GM19397 (cell line): ENCODE results near the gene BACH2.
"Not testable (repeated sequence)": the region's sequence is repeated elsewhere in the genome, so short reads cannot be mapped to it uniquely, and the experiment has no call there.

ENCODE experiments used
- ATAC-seq: cut with Tn5 transposase; IDR thresholded peaks from one replicate; pipeline ENCODE4 v1.9.1; 2021; ENCODE audit warnings: mild to moderate bottlenecking, moderate library complexity; ENCODE audit not compliant: unreplicated experiment

The BACH2 gene

DNA sequence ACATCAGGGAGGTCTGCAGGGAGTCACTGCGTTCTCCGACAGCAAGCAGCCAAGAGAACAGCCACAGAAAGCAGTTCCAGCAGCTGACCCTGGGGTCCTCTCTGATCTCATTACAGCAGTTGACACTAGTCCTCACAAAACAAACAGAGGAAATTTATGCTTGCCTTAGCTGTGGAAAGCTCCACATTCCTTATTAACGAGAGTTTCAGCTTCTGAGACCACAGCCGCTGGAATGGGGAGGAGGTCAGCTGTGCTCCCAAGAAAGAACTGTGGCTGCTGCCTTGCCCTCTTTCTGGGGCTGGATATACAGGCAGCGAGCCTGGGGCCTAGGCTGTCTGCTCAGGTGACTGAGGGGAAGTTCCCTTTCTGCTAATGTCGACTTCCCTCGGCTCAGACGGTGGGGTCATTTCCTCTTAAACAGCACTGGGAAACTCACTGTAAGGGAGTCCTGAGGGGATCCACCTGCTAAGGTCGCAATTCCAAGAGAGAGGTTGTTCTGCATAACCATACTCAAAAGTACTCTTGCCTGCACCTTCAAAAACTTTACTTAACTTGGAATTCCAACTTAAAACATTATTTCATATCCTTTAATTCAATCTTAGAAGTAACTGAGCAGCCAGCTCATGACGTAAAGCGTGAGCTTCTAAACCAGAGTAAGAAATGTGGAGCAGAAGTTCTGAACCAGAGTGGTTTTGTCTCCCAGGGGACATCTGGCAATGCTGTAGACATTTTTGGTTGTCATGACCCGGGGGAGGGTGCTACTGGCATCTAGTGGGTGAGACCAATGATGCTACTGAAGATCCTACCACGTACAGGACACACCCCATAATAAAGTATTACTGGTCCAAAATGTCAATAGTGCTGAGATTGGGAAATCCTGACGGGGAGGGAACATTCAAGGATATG, 80.3 kb downstream of the BACH2 start:
- no peak for ATAC-seq

DNA sequence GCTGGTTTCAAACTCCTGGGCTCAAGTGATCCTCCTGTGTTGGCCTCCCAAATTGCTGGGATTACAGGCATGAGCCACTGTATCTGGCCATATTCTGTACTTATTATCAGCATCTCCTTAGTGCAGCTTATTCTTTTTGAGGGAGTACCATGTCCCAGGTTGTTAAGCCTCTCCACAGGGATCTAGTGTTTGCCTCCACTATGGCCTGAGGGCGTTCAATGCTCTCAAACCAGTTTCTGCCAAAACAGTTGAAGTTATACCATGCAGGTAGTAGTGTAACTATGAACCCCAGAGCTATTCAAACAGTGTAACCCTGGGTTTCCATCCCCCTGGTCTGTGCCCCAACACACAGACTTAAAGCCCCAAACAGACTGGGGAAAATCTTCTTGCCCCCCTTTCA, 81.7 kb downstream of the BACH2 start:
- no peak for ATAC-seq

DNA sequence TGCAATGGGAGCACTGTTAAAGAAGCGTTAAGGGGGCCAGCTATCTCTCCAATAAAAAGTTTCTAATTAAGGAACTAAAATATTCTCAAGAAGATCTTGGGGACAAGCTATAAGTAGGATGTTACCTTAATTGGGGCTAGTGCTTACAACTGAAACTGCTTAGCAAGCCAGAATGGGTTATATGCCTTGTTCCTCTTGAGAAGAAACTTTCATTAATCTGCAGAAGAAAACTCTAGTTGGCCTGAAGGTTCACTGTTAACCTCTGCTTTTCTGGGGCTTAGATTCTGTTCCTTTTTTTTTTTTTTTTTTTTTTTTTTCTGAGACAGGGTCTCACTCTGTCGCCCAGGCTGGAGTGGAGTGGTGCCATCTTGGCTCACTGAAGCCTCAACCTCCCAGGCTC, 82.2 kb downstream of the BACH2 start:
- no peak for ATAC-seq

DNA sequence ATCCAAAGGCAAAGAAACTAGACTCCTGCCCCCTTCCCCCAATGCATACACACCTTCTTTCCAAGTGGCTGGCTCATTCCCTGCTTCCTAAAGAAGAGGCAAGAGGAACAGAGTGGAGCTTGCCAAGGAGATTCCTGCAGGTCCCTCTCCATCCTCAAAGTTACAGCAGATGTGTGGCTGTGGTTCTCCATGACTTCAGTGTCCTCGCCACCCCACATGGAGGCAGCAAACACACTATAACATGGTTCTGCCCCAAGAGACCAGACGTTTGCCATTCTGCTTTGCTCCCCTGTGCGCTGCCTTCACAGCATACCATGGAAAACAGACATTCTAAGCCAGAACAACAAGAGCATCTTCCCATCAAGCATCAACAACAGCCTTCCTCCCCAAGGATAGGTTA, 84.4 kb downstream of the BACH2 start:
- ATAC-seq = no peak

DNA sequence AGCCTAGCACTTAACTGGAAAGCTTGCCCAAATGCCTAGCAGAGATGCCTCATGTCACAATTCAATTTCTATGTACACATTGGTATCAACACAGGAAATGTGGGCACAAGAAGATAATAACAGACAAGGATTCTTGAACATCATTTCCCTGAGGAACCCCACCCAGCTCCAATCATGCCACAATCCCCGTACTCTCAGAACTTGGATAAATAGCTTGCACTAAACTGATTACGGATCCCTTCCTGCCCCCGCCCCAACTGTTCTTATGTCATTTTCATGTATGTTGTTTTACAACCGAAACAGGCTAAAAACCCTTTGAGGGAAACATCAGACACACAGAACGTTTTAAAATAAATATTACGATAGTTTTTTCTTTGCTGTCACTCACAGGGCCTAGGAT, 87.1 kb downstream of the BACH2 start:
- ATAC-seq = no peak

DNA sequence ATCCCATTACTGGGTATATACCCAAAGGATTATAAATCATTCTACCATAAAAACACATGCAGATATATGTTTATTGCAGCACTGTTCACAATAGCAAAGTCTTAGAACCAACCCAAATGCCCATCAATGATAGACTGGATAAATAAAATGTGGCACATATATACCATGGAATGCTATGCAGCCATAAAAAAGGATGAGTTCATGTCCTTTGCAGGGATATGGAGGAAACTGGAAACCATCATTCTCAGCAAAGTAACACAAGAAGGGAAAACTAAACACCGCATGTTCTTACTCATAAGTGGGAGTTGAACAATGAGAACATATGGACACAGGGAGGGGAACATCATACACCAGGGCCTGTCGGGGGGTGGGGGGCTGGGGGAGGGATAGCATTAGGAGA, 88.0 kb downstream of the BACH2 start:
- not testable (repeated sequence) for ATAC-seq

DNA sequence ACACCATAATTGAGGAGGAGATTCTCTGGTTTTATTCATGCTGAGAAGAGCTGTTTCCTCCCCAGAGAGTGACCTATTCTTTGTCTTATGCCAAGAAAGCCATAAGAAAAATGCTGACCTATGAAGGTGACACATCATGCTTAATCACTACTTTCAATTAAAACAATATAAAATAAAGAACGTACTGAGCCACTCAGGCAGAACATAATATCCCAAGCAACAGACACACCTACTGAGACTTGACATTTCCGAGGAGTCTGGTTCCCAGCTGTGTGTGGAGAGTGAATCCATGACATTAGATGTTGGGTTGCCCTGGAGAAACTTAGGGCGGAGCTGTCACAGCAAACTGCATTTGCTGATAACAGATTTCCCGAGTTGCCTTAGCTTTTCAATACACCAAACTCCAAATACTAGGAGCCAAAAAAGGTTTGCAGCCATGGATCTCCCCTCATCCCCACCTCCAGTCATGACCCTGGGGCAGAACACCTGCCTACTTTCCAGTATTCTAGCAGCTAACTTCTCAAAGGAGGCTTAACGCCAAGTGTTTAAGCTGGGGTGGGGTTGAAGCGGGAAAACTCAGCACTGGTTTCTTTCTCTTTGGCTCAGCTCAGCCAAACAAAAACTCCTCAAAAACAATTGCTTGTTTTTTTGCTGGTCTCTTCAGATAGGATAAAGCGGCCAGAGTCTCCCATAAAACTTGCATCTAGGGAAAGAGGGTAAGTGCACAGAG, 92.2 kb downstream of the BACH2 start:
- ATAC-seq = no peak

DNA sequence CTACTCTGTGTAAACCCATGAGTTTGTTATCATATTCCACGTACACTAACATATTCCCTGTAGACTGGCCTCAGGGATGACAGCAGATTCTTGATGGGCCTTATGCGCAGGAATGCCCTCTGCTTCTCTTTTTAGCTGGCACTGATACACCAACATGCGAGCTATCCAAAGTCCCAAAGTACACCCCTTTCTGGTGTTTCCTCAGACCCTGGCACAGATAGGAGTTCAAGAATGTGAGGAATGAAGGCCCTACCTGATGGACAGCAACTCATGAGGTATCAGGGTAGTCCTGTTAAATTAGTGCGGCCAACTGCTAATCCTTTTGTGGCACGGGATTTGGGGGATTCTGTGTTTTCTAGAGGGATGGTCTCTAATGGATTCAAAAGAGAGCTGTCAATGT, 93.0 kb downstream of the BACH2 start:
- no peak for ATAC-seq

DNA sequence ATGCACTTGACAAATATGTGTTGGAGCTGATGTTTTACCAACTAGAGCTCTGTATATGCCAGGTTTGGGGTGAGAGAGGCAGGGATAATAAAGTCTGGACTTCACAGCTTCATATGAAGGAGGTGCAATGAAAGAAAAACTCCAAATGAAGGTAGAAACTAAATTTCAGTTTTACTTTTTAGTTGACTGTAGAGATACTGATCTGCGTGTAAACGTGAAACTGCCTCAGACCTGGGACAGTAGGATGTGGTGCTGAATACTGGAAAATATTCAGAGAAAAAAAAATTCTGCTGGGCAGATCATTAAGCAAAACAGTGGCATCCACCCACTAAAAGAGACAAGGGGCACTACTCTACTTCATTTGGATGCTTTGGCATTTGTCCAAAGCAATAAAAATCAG, 94.5 kb downstream of the BACH2 start:
- no peak for ATAC-seq

DNA sequence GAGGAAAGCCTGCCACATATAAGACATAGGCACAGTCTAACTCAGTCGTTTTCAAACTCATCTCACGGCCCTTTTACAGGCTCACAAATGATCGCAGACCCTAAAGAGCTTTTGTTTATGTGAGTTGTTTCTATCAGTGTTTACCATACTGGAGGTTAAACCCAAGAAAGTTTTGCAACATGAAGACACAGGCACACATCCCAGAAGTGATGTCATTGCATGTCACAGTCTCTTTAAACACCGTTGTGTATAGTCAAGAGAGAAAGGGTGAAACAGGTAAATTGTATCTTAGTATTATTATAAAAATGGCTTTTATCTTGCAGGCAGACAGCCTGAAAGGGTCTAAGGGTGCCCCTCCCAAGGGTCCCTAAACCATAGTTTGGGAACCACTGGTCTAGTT, 96.7 kb downstream of the BACH2 start:
- no peak for ATAC-seq

DNA sequence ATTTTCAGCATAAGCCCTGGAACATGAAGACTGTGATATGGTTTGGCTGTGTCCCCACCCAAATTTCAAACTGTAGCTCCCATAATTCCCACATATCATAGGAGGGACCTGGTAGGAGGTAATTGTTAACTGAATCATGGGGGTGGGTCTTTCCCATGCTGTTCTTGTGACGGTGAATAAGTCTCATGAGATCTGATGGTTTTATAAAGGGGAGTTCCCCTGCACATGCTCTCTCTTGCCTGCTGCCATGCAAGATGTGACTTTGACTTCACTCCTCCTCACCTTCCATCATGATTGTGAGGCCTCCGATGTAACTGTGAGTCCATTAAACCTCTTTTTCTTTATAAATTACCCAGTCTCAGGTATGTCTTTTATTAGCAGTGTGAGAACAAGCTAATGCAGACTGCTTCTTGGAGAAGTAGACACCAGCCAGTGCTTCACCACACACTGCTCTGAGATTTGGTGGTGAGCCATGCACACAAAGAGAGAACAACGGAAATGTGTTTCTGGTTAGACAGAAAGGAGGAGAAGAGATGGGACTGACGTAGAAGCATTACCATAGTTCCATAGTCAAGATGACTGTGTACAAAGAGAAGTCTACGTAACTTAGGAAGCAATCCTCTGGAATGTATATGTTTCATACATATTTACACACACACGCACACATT, 97.8 kb downstream of the BACH2 start:
- ATAC-seq = no peak

DNA sequence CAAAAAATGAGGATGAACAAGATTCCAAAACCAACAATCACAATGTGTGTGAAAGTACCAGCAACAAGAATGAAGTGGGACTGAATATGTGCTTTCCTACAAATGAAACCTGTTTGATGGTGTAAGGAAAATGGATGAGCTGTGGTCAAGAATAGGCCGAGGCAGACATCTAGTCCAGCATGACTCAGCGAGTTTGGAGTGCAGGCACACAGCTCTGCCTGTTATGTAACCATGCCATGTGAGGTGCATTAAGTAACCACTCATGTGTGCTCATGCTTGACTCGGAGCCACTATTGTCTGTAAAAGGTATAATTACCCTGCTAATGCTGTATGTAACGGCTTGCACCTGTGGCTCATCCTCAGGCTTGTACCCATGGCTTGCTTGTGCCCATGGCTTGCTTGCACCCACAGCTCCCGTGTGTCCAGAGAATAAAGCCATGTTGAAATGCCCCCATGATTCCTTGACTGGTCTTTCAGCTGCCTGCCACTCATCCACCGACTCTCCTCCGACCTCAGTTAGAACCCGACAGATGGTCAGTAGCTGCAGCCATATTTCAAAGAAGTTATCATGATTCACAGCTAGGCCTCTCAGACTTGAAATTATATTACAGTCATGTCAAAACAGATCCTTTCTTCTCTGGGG, 98.7 kb downstream of the BACH2 start:
- ATAC-seq = no peak

DNA sequence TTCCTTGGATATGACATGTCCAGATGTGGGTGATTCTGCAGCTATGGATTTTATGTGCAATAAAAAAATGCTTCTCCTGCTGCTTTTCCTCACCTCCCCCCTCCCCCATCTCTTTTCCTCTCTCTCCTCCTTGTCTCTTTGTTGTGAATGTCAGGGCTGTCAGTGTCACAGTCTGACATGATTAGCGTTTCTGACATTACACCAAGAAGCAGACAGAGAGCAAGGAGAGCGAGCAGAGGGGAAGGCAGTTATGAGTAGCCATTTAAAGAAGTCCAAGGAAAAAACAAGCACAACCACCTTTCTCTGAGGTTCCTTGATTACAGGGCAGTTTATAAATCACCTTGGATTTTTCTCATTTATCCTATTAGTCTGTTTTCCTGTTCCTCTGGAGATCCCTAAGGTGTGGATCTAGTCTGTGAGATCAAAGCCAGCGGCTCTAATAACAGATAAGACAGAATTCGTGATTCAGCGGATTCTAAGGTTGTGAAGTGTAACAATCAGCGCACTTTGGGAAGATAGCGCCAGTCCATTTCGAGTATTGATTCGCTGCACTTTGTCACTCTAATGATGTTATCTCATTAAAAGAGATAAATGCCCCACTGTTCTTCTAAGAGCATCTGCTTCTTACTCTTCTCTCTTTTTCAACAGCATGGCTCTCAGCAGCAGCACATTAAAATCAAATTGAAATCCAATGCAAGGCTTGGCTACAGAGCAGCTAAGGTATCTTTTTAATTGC, 101.4 kb downstream of the BACH2 start:
- ATAC-seq = no peak

DNA sequence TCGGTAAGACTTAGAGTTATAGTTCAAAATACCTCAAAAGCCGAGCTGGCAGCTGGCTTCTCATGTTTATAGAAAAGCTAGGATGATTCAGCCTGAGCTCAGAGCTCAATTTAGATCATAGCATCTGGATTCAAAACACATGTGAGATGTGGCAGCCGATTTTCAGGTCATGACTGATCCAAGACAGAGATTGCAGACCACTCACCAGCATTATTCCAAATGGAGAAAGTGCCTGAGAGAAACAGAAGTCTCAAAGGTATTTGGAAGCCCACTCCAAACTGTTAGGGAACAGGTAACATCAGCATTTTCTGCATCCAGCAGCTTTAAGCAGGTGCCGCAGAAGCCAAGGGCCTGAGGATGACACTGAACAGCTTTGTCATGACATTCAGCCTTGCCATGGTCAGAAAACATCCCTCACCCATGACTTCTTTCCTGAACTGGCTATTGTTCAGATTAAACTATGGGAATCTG, 102.2 kb downstream of the BACH2 start:
- ATAC-seq = no peak

DNA sequence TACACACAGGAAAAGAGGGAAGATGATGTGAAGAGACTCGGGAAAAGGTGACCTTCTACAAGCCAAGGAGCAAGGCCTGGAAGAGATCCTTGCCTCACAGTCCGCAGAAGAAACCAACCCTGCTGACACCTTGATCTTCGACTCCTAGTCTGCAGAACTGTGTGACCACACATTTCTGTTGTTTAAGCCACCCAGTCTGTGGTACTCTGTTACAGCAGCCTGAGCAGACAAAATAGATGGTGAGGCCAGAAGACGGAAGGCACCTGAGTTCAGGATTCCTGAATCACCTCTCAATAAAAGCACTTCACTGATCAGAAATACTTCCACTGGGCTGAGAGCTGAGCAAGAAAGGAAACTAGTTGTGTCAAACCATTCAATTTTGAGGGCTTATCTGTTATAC, 103.3 kb downstream of the BACH2 start:
- ATAC-seq = no peak

DNA sequence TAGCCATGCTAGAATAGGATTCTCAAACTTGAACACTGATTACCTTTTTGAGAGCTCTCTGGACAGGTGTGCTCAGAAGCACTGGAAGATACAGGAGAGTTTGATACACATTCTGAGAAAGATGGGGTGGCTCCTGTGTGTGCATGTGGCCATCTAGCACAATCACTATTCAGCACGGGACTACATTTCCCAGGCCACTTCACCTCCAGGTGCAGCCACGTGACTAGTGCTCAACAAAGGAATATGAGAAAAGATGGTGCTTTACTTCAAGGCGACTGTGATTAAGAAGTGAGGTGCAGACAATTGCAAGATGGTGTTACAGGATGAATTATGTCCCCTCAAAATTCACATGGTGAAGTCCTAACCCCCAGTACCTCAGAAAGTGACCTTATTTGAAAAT, 103.8 kb downstream of the BACH2 start:
- no peak for ATAC-seq

DNA sequence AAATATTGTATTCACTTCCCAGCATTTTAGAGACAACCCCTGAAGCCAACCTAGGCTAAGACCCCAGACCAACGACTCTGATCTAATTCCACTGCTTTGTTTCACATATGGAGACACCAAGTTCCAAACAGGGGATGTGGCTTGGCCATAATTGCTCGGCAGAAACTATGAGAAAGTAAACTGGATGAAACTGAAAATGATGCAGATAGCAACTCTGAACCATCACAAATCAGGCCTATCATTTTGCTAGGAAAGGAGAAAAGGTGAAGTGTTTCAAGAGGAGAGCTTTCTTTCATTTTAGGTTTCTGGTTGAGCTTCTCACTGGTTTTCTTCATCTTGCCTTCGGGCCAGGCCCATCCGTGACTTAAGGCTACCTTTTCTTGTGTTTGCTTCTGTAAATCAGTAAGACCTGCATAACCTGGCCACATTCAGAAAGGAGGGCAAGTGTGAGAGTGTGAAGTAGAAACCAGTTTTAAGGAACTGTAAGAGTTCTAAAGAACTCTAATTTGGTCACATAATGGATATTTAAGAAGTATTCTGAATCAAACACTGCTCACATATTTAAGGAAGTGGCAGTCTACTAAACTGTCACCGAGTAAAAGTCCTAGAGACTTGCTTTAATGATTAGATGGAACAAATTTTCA, 105.8 kb downstream of the BACH2 start:
- no peak for ATAC-seq

DNA sequence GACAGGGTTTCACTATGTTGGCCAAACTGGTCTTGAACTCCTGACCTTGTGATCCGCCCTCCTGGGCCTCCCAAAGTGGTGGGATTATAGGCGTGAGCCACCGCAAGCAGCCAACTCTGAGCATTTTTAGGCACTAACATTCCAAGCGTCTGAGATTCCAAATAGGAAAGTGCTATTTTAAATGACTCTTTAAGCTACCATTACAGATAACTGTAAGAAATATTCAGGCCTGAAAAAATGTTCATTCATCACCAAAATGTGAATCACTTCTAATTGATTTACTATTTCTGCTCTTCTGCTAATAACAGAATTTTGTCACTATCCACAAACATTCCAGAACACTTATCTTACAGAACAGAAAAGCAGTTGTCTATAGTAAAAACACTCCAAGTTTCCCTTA, 106.5 kb downstream of the BACH2 start:
- no peak for ATAC-seq

DNA sequence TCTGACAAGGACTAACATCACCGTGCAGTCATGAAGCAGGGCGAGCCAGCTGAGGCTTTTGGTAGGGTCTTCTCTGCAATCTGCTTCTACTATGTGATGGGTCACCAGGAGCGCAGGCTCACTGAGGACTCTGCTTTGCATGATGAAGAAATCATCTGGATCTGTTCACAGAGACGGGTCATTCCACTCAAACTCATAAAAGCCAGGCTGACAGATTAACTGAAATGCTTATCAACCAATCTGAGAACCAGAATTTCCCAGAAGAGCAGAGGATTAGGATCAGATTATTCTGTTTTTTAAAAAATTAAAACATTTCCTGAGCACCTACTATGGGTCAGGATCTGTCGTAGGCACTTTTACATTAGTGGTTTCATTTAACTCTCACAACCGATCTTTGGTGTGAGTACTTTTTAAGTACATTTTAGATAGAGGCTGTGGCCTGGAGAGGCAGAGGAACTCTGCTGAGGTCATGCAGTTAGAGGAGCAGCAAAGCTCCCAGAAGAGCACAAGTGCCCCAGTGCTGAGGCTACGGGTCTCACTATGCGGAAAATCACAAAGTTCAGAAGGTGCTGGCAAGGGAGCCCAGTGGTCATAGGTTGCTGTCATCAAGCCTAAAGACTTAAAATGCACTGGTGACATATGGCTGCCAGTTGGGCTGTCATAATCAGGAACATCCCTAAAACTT, 109.1 kb downstream of the BACH2 start:
- no peak for ATAC-seq
